H1 (cell line): Measurements from ENCODE around the gene ING4.

Source experiments
- CBX5 ChIP-seq: fragments of 300-800, 300-1000 bp; sonication (generic); IDR thresholded peaks from 2 replicates; pipeline ENCODE4 v1.7.1; 2016; ENCODE audit warnings: antibody characterized with exemption, low read length, low read depth
- CTCF ChIP-seq, 3 experiments: IDR thresholded peaks; 1 replicate in 2 of 3; 2 replicates in 1 of 3; pipeline versions ENCODE4 v1.5.1 to v1.6.1; 2011; ENCODE audit warnings: low read length in 3 of 3, mild to moderate bottlenecking in 3 of 3, inconsistent platforms in 2 of 3, low read depth in 1 of 3, moderate library complexity in 1 of 3; ENCODE audit not compliant: insufficient read depth in 1 of 3; ENCODE audit errors: control extremely low read depth in 1 of 3
- NRF1 ChIP-seq: IDR thresholded peaks from 2 replicates; pipeline ENCODE4 v1.6.1; 2011; ENCODE audit warnings: mild to moderate bottlenecking, low read depth, low read length, improper control_type of control experiment
- POLR2A ChIP-seq, 2 experiments: IDR thresholded peaks; 1 replicate in 1 of 2; 2 replicates in 1 of 2; pipeline ENCODE4 v1.6.1; 2011; ENCODE audit warnings: low read depth in 2 of 2, low read length in 2 of 2, mild to moderate bottlenecking in 2 of 2; ENCODE audit errors: control extremely low read depth in 1 of 2
- RNF2 ChIP-seq: fragments of 200-900, 300-1000 bp; sonication (generic); IDR thresholded peaks from 2 replicates; pipeline ENCODE4 v1.7.1; 2016; ENCODE audit warnings: borderline replicate concordance, low read depth, mild to moderate bottlenecking, antibody characterized with exemption, low read length; ENCODE audit not compliant: poor library complexity, severe bottlenecking; ENCODE audit errors: missing control alignments
- SUZ12 ChIP-seq: fragments of 200-600 bp; sonication (generic); IDR thresholded peaks from 2 replicates; pipeline ENCODE4 v1.6.1; 2012; ENCODE audit warnings: mild to moderate bottlenecking, inconsistent platforms, low read length, moderate library complexity, mixed read lengths

DNA sequence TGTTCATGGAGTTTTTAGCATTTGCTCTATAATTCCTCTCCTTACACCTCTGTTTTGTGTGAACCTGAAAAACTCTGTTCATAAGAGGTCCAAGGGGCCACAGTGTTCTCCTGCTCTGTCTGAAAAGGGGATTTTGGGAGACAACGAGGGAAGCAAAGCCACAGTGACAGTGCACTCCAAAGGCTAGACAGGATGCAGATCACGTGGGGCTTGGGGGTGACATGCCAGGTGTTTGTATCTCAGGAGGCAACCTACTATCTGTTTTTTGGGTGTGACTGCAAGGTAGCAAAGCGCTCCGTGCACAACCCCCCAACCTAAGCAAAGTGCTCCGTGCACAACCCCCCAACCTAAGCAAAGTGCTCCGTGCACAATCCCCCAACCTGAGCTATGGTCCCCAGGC is 50.7 kb downstream of the ING4 start:
- TF ChIP-seq POLR2A (IDR thresholded peaks at IDR 0.05; ENCODE audit: control extremely low read depth in 1 of 2, low read depth in 2 of 2, low read length in 2 of 2) (no peak), SUZ12 (no peak), CTCF (IDR thresholded peaks at IDR 0.05; ENCODE audit: control extremely low read depth in 1 of 3, insufficient read depth in 1 of 3, low read depth in 1 of 3, low read length in 3 of 3) (no peak), NRF1 (no peak), CBX5 (no peak), RNF2 (no peak)
